ENCODE data around the gene REPIN1. TPM values are rescaled to one million over a fixed set of nuclear protein-coding genes. Genes with fewer than 3 reads are reported as not detected.

Gene REPIN1
- total and polyA plus RNA-seq, 2 donors from 2014 or later, result 53.7 to 95.8 TPM

GRCh38 chr7:150326657-150327268, 41.9 kb upstream of the REPIN1 start:
- Histone ChIP-seq H3K4me1 (ENCODE audit: control insufficient read depth in 2 of 3, insufficient read depth in 2 of 3, low read depth in 1 of 3, low read length in 3 of 3) (peaks cover 0 to 23% (median 12%) of the 10 kb centered on the region in 3 donors), H3K4me3 (ENCODE audit: low read length in 3 of 3) (no peak overlapping the region), H3K9ac (ENCODE audit: low read length in 3 of 3) (no peak overlapping the region), H3K27ac (ENCODE audit: low read depth in 2 of 2, low read length in 2 of 2) (no peak overlapping the region), H3K27me3 (ENCODE audit: control insufficient read depth, insufficient read depth, low read length) (no peaks in the 10 kb centered on the region), H3K36me3 (ENCODE audit: control insufficient read depth in 2 of 3, insufficient read depth in 3 of 3, low read length in 3 of 3) (peaks cover 0 to 15% (median 0%) of the 10 kb centered on the region in 3 donors), H3K9me3 (ENCODE audit: control insufficient read depth in 2 of 3, insufficient read depth in 1 of 3, low read length in 3 of 3) (no peaks in the 10 kb centered on the region)
- no peak for TF ChIP-seq CTCF (IDR thresholded peaks at IDR 0.05; ENCODE audit: borderline replicate concordance, extremely low read depth, insufficient read depth)
- intact Hi-C loops (cut with DNase I), result no loop called here
- no peak for FAIRE-seq
- no peak for DNase-seq

- no peak overlapping the region for H3K4me3 ChIP-seq (ENCODE audit: low read length in 3 of 3)
- no peaks in the 10 kb centered on the region for H3K27me3 ChIP-seq (ENCODE audit: control insufficient read depth, insufficient read depth, low read length)
- DNase-seq (no peak), FAIRE-seq (no peak)
- H3K4me1 ChIP-seq (ENCODE audit: control insufficient read depth in 2 of 3, insufficient read depth in 2 of 3, low read depth in 1 of 3, low read length in 3 of 3), result peaks cover 0 to 18% (median 7%) of the 10 kb centered on the region in 3 donors
- H3K9me3 ChIP-seq (ENCODE audit: control insufficient read depth in 2 of 3, insufficient read depth in 1 of 3, low read length in 3 of 3), result no peaks in the 10 kb centered on the region
- TF ChIP-seq CTCF (IDR thresholded peaks at IDR 0.05; ENCODE audit: borderline replicate concordance, extremely low read depth, insufficient read depth), result no peak
- no peak overlapping the region for H3K9ac ChIP-seq (ENCODE audit: low read length in 3 of 3)
- no peak overlapping the region for H3K27ac ChIP-seq (ENCODE audit: low read depth in 2 of 2, low read length in 2 of 2)
- H3K36me3 ChIP-seq (ENCODE audit: control insufficient read depth in 2 of 3, insufficient read depth in 3 of 3, low read length in 3 of 3), result peaks cover 0 to 15% (median 0%) of the 10 kb centered on the region in 3 donors
- intact Hi-C loops (cut with DNase I), result no loop called here
Measured at GRCh38 chr7:150327308-150327707, 41.3 kb upstream of the REPIN1 start.

- Histone ChIP-seq H3K27ac (ENCODE audit: low read depth in 2 of 2, low read length in 2 of 2) (no peak overlapping the region), H3K36me3 (ENCODE audit: control insufficient read depth in 2 of 3, insufficient read depth in 3 of 3, low read length in 3 of 3) (peaks cover 0 to 15% (median 0%) of the 10 kb centered on the region in 3 donors), H3K4me1 (ENCODE audit: control insufficient read depth in 2 of 3, insufficient read depth in 2 of 3, low read depth in 1 of 3, low read length in 3 of 3) (peaks cover 0 to 5% (median 3%) of the 10 kb centered on the region in 3 donors), H3K9me3 (ENCODE audit: control insufficient read depth in 2 of 3, insufficient read depth in 1 of 3, low read length in 3 of 3) (no peaks in the 10 kb centered on the region), H3K27me3 (ENCODE audit: control insufficient read depth, insufficient read depth, low read length) (no peaks in the 10 kb centered on the region), H3K9ac (ENCODE audit: low read length in 3 of 3) (no peak overlapping the region), H3K4me3 (ENCODE audit: low read length in 3 of 3) (no peak overlapping the region)
- FAIRE-seq (no peak), DNase-seq (peak in 1 of 5 donors; percentile 58)
- intact Hi-C loops (cut with DNase I), result no loop called here
- TF ChIP-seq CTCF (IDR thresholded peaks at IDR 0.05; ENCODE audit: borderline replicate concordance, extremely low read depth, insufficient read depth), result no peak
Measured at GRCh38 chr7:150329331-150330120, 39.1 kb upstream of the REPIN1 start.
